Stimulated activated CD8-positive, alpha-beta memory T cell treated with anti-CD3 and anti-CD28 coated beads, Interleukin-15, amount 100 ng/mL, for 24 hours (primary cell): ENCODE data around the gene BMP6.

Experiments
- DNase-seq: peaks from one replicate; pipeline ENCODE4 v3.0.0-alpha.2; 2020; ENCODE audit warnings: low read depth

Gene BMP6

GRCh38 chr6:7832904-7833750 lies 107.2 kb downstream of the BMP6 start:
- DNase-seq = no peak

DNA sequence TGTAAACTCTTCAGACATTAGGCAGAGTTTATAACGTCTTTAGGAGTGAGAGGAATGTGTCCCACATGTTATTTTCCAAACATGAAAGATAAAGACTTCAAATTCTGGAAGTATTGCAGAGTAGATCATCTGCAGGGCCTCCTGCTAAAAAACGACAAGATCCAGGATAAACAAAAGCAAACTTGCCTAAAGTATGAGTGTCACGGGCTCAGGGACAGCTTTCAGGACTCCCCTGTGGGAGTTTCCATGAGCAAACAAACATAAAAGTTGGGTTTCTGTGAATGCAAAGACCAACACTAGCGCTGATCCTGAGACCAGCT lies 107.8 kb downstream of the BMP6 start:
- DNase-seq = no peak

DNA sequence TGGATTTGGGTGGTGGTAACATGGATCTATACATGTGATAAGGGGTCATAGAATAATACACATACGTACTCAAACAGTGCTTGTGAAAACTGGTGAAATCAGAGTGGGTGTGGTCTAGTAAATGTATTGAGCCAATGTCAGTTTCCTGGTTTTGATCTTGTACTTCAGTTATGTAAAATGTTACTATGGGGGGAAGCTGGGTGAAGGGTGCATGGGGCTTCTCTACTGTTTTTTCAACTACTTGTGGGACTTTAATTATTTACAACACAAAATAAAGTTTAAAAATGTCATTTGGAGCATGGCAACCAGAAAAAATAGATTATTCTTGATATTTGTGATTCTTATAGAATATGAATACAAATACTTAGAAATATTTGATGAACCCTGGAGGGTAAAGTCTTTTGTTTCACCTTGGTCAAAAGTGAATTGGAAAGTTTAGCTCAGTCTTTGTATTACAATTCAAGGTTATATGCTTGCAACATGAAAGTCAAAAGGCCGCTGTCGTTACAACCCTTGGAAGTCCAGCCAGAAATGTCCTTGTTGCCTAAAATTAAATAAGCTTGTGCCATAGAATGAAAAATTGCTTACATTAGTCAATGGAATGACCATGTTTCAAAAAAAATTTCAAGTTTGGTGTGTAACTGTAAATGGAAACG lies 110.6 kb downstream of the BMP6 start:
- DNase-seq = no peak

- DNase-seq = no peak
Observed at GRCh38 chr6:7841781-7842468, 116.0 kb downstream of the BMP6 start.

- DNase-seq = no peak
Observed at GRCh38 chr6:7846966-7847818, 121.3 kb downstream of the BMP6 start.

DNA sequence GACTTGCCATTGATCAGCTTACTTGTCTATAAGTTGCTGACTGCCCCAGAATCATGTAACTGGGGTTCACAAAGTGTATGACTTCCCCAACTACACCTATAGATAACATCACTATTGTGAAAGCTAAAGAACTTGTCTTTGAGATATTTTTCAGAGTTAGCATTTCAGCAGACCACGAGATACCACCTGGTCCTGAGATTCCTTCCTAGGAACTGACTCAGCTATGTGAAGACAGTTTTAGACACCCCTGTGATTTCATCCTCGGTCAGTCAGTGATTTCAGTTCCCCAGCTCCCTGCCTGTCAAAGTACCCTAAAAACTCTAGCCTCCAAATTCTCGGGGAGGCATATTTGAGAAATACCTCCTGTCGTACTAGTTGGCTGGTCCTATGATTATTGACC lies 122.3 kb downstream of the BMP6 start:
- DNase-seq = no peak

DNA sequence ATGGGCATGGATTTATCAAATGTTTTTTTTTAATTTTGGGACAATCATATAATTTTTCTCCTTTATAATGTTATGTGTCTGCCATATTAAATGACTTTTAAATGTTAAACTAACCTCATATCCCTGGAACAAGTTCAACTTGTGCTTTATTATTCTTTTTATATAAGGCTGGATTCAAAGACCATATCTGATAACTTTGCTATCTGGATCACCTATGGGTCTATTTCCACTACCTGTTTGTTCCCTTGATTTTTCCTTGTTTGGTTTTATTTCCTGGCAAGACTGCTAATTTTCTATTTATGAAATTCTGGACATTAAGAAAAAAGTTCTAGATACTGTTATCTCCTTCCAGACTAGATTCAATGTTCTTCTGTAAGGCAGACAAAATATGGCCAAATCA lies 125.9 kb downstream of the BMP6 start:
- no peak for DNase-seq

- DNase-seq = no peak
Observed at GRCh38 chr6:7859591-7859990, 133.7 kb downstream of the BMP6 start.

- DNase-seq = no peak
Observed at GRCh38 chr6:7865781-7866180, 139.9 kb downstream of the BMP6 start.

DNA sequence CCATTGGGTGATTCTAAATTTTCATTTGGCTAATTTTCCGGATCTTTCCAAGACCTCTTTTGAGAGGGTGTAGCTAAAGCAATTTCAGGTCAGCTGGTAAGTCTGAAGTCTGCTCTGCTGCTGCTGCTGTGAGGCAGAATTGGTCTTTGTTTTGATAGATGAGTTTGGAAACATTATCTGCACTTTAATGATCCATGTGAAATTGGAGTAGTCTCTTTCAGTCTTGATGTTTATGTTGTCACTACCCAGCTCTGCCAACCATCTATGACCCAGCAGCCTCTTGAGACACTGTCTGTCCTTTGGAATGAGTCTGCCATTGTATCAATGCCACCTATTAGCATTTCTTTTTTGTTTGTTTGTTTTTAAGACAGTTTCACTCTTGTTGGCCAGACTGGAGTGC lies 140.6 kb downstream of the BMP6 start:
- no peak for DNase-seq

- no peak for DNase-seq
Observed at GRCh38 chr6:7868926-7869325, 143.0 kb downstream of the BMP6 start.

DNA sequence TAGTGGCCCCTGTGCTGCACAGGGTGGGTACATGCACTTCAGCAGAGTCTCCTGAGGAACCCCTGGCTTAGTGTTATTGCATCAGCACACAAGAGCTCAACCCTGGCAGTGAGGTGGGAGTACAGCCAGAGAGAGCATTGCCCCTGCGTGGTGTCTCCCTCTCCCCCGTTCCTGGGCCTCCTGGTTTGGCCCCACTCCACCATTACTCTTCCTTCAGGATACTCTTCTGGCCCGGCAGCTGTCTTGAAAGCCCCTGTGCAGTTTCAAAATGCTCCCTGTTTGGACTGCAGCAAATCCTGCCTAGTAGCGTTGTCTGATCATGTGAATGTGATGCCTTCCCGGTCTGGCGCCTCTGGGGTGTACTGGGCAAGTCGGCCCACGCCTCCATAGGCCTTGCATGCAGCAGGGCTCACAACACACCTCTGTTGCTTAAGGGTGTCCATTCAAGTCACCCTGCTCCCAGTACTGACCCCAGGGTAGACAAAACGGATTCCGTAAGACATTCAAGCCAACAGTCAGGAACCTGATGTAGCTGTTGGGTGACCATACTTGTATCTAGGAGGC lies 152.6 kb downstream of the BMP6 start:
- DNase-seq = no peak

- DNase-seq = no peak
Observed at GRCh38 chr6:7879043-7879442, 153.1 kb downstream of the BMP6 start.

DNA sequence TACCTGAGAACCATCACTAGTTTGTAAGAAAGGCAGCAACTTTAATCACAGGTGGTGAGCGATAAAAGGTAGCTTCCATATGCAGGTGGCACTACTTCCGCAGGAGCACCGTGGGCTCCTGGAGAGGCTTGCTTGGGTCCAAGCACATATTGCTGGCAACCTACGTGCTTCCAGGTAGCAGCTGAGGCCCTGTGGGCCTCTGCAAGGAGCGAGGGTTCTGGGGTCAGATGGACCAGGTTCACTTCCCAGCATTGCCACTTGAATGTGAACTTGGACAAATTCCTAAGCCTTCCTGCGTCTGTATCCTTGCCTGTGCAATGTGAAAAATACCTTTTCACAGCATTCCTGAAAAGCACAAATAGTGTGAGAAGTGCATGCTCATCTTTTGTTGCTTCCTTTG lies 153.7 kb downstream of the BMP6 start:
- DNase-seq = no peak

GRCh38 chr6:7879980-7880717 lies 154.2 kb downstream of the BMP6 start:
- no peak for DNase-seq

DNA sequence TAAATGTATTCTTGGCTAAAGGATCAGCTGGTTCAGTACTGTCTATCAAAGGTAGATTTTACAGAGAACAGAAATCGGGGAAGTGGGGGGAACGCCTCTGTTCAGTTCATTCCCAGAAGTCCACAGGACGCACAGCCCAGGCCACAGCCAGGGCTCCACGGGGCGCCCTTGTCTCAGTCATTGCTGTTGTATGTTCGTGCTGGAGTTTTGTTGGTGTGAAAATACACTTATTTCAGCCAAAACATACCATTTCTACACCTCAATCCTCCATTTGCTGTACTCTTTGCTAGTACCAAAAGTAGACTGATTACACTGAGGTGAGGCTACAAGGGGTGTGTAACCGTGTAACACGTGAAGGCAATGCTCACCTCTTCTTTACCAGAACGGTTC lies 154.8 kb downstream of the BMP6 start:
- no peak for DNase-seq

- no peak for DNase-seq
Observed at GRCh38 chr6:7881765-7882500, 156.0 kb downstream of the BMP6 start.

DNA sequence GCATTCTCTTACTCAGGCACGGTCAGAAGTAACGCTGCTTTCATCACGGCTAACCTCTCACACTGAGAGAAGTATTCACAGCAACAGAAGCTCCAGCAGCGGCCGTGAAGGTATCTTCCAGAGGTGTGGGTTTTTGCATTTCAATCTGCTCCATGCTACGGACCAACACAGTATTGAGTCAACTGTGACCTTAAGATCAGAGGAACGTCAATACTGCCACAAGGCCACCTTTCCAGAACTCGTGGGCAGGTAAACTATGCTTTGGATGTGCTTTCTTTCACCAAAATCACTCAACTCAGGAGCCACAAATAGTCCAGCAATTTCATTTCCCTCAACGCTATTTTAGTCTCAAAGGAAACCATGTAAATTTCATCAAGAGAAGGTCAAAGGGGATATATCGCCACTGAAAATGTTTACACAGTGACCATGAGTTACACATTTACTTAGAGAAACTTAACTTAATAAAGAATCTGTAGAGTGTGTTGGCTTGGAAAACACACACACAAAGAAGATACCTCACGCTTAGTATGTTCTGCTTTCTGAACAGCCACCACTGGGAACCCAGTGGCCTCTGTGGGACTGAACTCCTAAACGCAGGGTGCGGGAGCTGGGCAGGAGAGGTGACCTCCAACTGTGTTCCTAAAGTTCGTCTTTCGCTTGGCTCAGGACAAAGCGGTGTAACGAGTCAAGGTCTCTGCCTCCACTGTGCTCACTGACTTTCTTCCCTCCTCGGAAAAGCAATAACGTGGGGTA lies 156.8 kb downstream of the BMP6 start:
- no peak for DNase-seq

GRCh38 chr6:7883381-7883780 lies 157.5 kb downstream of the BMP6 start:
- no peak for DNase-seq

- no peak for DNase-seq
Observed at GRCh38 chr6:7886132-7886531, 160.2 kb downstream of the BMP6 start.
